Measurements from ENCODE around the gene MS4A6E. TPM values are rescaled to one million over a fixed set of nuclear protein-coding genes. Genes with fewer than 3 reads are reported as not detected.

MS4A6E gene
- total and polyA plus RNA-seq, 2 of the 8 experiments (the other 6 are each of a cell fraction or from before 2014, with no cell fraction given): not detected

DNA sequence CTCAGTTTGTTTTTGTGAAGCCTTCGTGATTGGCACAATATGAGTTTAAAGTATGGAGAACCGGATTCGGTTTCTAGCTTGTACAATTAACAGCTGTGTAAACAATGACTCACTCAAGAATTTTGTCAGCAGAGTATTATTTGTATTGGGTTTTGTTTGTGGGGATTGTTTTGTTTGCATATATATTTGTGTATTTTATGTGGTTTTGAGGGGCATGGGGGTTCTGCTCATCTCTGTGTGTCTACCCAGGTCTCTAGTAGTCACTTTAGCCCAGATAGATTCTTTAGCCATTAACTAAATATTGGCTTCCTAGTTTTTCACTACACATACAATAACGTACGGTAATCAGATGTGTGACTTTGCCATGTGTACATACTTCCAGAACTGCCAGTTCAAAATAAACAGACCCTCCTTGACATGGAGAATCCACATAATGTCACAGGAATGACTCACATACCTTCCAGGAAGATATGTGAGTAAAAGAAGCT lies 43.8 kb downstream of the MS4A6E start:
- no peak overlapping the region for H3K14ac ChIP-seq (ENCODE audit: insufficient read length)
- H4K8ac ChIP-seq (ENCODE audit: extremely low read depth, insufficient read depth, low read length): no peak overlapping the region
- no peaks in the 10 kb centered on the region for H3K79me1 ChIP-seq (ENCODE audit: low read depth, low read length)
- H3K23ac ChIP-seq (ENCODE audit: insufficient read length): no peak overlapping the region
- no peaks in the 10 kb centered on the region for H3K36me3 ChIP-seq (ENCODE audit: control insufficient read depth in 2 of 4, insufficient read depth in 4 of 4, low read length in 3 of 4)
- H2BK5ac ChIP-seq (ENCODE audit: low read depth, low read length): no peak overlapping the region
- POLR2A ChIA-PET (ENCODE audit: partially characterized antibody): no interaction called here
- no peak overlapping the region for H4K5ac ChIP-seq (ENCODE audit: insufficient read length, low read depth, low read length)
- H2BK15ac ChIP-seq (ENCODE audit: low read length): no peak overlapping the region
- no peaks in the 10 kb centered on the region for H3K23me2 ChIP-seq (ENCODE audit: low read depth, low read length)
- no peak overlapping the region for H3K4me3 ChIP-seq (ENCODE audit: extremely low read depth in 1 of 4, insufficient read depth in 2 of 4, low read depth in 3 of 4, low read length in 4 of 4)
- H3K4me1 ChIP-seq (replicated peaks in 1 of 4; ENCODE audit: control insufficient read depth in 3 of 4, insufficient read depth in 4 of 4, low read length in 3 of 4): peaks cover 0 to 2% (median 0%) of the 10 kb centered on the region in 4 experiments; a peak in 2 of 7 replicates
- H3K9ac ChIP-seq (replicated peaks in 1 of 4; ENCODE audit: extremely low read depth in 1 of 4, low read depth in 3 of 4, low read length in 3 of 4): no peak overlapping the region
- no peak overlapping the region for H2BK12ac ChIP-seq (ENCODE audit: low read depth, low read length)
- H4K20me1 ChIP-seq (replicated peaks in 1 of 2; ENCODE audit: control insufficient read depth in 1 of 2, insufficient read depth in 2 of 2, low read length in 2 of 2): no peaks in the 10 kb centered on the region
- H2BK20ac ChIP-seq (ENCODE audit: low read length): no peak overlapping the region
- CTCF ChIA-PET (ENCODE audit: partially characterized antibody): interaction anchor here (0.8 to 13.3 kb wide), 4 partner anchors 8 to 36 kb away, joined by 3 to 115 read pairs (median 4); no protein-coding TSS in a partner anchor
- no peak overlapping the region for H2AK5ac ChIP-seq (ENCODE audit: low read depth, low read length)
- WGBS, 2 experiments (ENCODE audit: extremely low coverage in 1 of 2, insufficient coverage in 1 of 2, insufficient read length in 1 of 2, insufficient replicate concordance in 2 of 2, low coverage in 1 of 2, low lambda C conversion rate in 2 of 2, missing lambda C conversion rate in 1 of 2): 85% methylated on average over 5 of the region's 5 CpGs; no CpG with 5 or more reads in 1 of the 2 experiments
- no peak overlapping the region for H2AFZ ChIP-seq (ENCODE audit: low read length)
- H3K4ac ChIP-seq (replicated peaks; ENCODE audit: insufficient read length, low read depth, low read length): no peak overlapping the region
- no peak overlapping the region for H3K4me2 ChIP-seq (ENCODE audit: insufficient read depth in 1 of 2, low read depth in 2 of 2, low read length in 2 of 2)
- no peak for FAIRE-seq
- DNase-seq (ENCODE audit: low read depth in 1 of 2, low spot score in 2 of 2): no peak
- H4K91ac ChIP-seq (replicated peaks; ENCODE audit: insufficient read length, low read length): no peak overlapping the region
- no peaks in the 10 kb centered on the region for H3K79me2 ChIP-seq (ENCODE audit: control insufficient read depth in 1 of 2, insufficient read depth in 2 of 2, low read length in 2 of 2)
- H3K27me3 ChIP-seq (replicated peaks in 1 of 4; ENCODE audit: control insufficient read depth in 3 of 4, extremely low read depth in 1 of 4, insufficient read depth in 3 of 4, low read length in 3 of 4): no peaks in the 10 kb centered on the region
- H3K9me3 ChIP-seq (ENCODE audit: insufficient read depth in 2 of 2, low read depth in 1 of 2, low read length in 1 of 2): no peaks in the 10 kb centered on the region; a peak in 2 of 4 replicates
- no peak overlapping the region for H2BK120ac ChIP-seq (replicated peaks; ENCODE audit: low read depth, low read length)
- no peak overlapping the region for H3K18ac ChIP-seq (ENCODE audit: extremely low read depth, low read length)
- no peak overlapping the region for H3K27ac ChIP-seq (ENCODE audit: low read depth, low read length)
- H3K56ac ChIP-seq (replicated peaks; ENCODE audit: insufficient read length, low read depth, low read length): no peak overlapping the region
- TF ChIP-seq CBX5 (IDR thresholded peaks at IDR 0.05; ENCODE audit: low read depth, low read length) (no peak), SP2 (IDR thresholded peaks at IDR 0.05; ENCODE audit: low read length) (no peak), ZNF274 (IDR thresholded peaks at IDR 0.05; ENCODE audit: borderline replicate concordance, extremely low read depth, low read length) (no peak), EP300 (IDR thresholded peaks at IDR 0.05; ENCODE audit: borderline replicate concordance in 1 of 2, low read depth in 2 of 2, low read length in 2 of 2) (no peak), HDAC2 (IDR thresholded peaks at IDR 0.05; ENCODE audit: borderline replicate concordance in 1 of 2, low read depth in 2 of 2, low read length in 2 of 2) (no peak), TBP (IDR thresholded peaks at IDR 0.05; ENCODE audit: low read depth, low read length) (no peak), RAD21 (IDR thresholded peaks at IDR 0.05 in 1 of 2, conservative IDR thresholded peaks at IDR 0.05 in 1 of 2; ENCODE audit: low read depth in 2 of 2, low read length in 2 of 2) (no peak), KDM1A (IDR thresholded peaks at IDR 0.05; ENCODE audit: borderline replicate concordance, low read length) (no peak), RBBP5 (IDR thresholded peaks at IDR 0.05; ENCODE audit: borderline replicate concordance, low read depth, low read length) (no peak), CREB1 (IDR thresholded peaks at IDR 0.05) (no peak), SRF (IDR thresholded peaks at IDR 0.05; ENCODE audit: low read depth, low read length) (no peak), SP1 (IDR thresholded peaks at IDR 0.05; ENCODE audit: low read depth, low read length) (no peak)
- TF ChIP-seq, protein P1, sequence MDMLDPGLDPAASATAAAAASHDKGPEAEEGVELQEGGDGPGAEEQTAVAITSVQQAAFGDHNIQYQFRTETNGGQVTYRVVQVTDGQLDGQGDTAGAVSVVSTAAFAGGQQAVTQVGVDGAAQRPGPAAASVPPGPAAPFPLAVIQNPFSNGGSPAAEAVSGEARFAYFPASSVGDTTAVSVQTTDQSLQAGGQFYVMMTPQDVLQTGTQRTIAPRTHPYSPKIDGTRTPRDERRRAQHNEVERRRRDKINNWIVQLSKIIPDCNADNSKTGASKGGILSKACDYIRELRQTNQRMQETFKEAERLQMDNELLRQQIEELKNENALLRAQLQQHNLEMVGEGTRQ (IDR thresholded peaks at IDR 0.05; ENCODE audit: low read length): no peak

Data from H1 (cell line).